Stimulated activated CD4-positive, alpha-beta T cell treated with anti-CD3 and anti-CD28 coated beads, Interleukin-1b, Interleukin-23, amount 100 ng/mL, for 4 hours (primary cell): ENCODE results near the gene ZFHX3.
A peak's percentile ranks its signal among the peaks of the same experiment; 100 is the strongest.

Experiments
- DNase-seq, 2 donors: peaks; one replicate each; pipeline ENCODE4 v3.0.0-alpha.2; 2020; ENCODE audit warnings: low read depth in 2 of 2

Gene ZFHX3

GRCh38 chr16:72800524-72801161 is 247.3 kb downstream of the ZFHX3 start:
- no peak for DNase-seq

GRCh38 chr16:72798264-72798663 is 249.7 kb downstream of the ZFHX3 start:
- DNase-seq = no peak

DNA sequence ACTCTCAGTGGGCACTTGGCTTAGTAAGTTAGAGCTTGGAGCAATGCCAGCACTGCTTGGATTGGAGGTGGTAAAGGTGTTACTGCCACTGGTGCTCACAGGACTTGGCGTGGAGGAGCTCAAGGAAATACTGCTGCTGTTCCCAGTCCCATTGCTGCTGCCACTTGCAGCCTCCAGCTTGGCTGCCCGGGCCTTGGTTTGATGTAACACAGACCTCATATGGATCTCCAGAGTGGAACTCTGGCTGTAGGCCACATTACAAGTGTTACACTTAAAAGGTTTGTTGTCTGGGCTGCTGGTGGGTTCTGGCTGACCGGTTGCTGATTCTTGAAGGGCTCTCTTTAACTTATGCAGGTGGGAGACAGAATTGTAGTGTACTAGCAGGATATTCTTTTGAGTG is 250.3 kb downstream of the ZFHX3 start:
- DNase-seq = no peak

- no peak for DNase-seq
Measured at GRCh38 chr16:72796222-72796621, 251.7 kb downstream of the ZFHX3 start.

- no peak for DNase-seq
Measured at GRCh38 chr16:72794986-72795385, 252.9 kb downstream of the ZFHX3 start.

DNA sequence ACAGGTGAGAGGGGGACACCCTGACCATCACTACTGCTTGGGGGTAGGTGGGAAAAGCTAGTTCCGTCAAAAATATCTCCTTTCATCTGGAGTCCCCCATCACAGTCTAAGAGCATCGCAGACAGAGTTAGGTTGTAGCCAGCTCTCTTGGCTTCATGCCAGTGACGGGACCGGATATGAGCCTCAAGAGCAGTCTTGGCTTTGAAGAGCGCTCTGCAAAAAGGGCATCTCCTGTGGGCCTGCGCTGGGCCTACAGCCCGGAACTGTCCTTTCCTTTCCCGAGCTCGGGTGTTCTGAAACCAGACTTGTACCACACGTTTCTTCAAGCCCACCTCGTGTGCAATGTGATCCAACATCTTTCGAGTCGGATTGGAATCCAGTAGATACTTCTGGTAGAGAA is 253.6 kb downstream of the ZFHX3 start:
- no peak for DNase-seq

GRCh38 chr16:72793716-72794115 is 254.2 kb downstream of the ZFHX3 start:
- DNase-seq = no peak

GRCh38 chr16:72793017-72793416 is 254.9 kb downstream of the ZFHX3 start:
- DNase-seq = no peak

DNA sequence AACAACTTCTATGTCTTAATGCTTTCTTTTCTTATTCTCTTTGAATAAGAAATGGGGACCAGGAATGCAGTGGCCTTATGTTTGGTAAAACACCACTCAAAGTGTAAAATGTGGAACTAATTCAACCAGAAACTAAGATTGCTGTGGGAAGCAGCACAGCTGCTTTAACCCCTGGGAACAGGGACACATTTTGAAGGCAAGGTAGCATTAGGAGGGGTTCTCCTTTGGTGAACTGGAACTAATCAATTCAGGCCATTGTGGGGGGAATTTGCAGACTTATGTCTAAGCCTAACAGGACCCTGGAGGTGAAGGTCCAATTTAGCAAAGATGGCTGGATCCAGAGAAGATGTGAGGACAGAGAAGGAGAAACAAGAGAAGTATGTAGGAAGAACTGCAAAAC is 256.1 kb downstream of the ZFHX3 start:
- DNase-seq = no peak

- DNase-seq = no peak
Measured at GRCh38 chr16:72789921-72790320, 258.0 kb downstream of the ZFHX3 start.

- no peak for DNase-seq
Measured at GRCh38 chr16:72789465-72789864, 258.5 kb downstream of the ZFHX3 start.

DNA sequence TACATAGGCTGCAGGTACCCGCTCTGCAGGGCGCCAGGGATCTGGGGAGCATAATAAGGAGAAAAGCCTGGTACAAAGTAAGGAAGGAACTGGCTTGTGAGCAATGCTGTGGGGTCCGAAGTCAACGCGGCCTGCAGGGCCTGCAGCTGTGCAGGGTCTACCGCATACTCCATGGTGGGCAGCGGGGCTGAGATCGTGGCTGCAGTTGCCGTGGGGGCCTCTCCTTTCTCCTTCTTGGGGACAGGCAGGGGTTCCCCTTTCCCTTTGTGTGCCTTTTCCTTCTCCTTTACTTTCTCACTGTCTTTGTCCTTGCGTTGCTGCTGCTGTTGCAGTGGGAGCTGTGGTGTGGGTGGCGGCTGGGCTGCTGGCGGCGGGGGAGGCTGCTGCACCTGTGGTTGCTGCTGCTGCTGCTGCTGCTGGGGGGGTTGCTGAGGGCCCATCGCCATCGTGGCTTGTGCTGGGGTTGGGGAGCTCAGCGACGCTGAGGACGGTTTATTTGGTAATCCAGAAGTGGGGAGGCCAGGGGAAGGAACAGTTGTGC is 259.6 kb downstream of the ZFHX3 start:
- no peak for DNase-seq

DNA sequence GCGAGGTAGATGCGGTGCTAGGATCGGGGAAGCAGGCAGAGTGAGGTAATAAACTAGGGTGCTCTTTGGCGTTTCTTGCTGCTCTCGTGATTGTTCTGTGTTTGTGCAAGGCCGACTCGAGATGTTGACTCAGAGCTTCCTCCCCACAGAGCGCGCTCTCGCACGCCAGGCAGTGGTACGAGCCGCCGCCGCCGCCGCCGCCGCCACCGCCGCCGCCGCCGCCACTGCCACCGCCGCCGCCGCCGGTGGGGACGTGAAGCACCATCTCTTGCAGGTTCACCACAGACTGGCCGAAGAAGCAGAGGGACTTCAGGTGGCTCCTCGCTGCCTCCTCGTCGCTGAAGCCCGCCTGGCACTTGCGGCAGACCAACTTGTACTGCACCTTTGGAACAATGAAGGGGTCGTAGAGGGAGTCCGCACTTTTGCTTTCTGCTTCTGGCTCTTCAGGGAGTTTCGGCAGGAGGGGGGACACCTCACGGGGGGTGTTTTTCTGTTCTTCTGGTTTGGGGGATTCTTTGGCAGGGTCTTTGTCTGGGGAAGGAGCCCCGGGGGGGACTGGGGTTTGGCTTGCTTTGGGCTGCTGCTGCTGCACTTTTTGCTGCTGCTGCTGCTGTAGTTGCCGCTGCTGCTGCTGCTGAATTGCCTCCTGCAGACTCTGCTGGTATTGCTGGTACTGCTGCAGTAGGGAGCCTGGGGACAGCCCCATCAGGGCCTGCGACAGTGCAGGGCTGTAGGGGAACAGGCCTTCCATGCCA is 260.2 kb downstream of the ZFHX3 start:
- DNase-seq = peak; percentile 42 to 51

DNA sequence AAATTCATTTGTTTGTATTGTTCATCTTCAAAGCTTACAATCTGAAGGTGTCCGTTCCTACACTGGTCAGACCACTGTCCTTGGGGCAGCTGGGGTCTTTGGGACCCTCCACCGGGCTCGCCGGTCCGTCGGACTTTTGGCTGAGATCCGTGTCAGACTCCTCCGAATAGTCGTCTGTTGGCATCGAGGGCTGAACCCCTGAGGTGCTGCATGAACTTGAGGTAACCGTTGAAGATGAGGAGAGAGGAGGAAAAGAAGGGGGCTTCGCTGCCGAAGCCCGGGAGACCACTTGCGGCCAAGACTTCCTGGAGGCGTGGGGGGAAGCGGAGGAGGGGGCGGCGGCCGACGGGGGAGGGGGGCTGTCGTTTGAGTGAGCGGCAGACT is 260.8 kb downstream of the ZFHX3 start:
- no peak for DNase-seq

DNA sequence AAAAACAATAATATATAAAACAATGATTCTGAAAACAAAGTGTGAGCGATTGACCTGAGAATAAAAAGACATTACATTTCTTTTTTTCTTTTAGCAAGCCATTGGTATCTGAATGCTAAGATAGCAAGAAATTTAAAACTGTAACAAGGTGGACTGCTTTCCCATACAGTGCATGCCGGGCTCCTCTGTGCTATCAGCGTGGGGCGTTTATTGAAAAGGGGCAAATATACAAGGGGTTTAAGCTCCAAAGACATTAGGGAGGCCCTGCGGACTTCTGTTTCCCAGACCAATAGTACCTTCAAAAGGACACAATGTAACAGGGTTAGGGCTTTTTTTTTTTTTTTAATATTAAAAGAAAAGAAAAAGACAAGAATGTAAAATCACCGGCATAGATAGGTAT is 261.3 kb downstream of the ZFHX3 start:
- DNase-seq = no peak

- no peak for DNase-seq
Measured at GRCh38 chr16:72785886-72786285, 262.0 kb downstream of the ZFHX3 start.

DNA sequence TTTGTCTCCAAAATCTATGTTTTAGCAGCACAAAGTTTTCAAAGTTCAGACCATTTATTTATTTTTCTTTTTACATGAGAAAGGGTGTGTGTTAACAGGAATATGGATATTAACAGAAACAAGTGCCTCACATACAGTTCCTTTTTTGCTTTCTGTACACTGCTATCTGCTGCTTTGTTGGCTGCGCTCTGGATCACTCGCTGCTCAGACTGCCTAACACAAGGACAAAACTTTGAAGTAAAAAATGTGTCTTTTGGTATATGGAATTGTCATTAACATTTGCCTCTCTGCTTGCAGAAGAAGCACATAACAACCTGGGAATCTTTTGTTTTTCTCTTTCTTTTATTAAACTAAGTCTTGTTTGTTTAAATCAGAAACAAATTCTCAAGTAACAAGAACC is 262.8 kb downstream of the ZFHX3 start:
- DNase-seq = no peak

DNA sequence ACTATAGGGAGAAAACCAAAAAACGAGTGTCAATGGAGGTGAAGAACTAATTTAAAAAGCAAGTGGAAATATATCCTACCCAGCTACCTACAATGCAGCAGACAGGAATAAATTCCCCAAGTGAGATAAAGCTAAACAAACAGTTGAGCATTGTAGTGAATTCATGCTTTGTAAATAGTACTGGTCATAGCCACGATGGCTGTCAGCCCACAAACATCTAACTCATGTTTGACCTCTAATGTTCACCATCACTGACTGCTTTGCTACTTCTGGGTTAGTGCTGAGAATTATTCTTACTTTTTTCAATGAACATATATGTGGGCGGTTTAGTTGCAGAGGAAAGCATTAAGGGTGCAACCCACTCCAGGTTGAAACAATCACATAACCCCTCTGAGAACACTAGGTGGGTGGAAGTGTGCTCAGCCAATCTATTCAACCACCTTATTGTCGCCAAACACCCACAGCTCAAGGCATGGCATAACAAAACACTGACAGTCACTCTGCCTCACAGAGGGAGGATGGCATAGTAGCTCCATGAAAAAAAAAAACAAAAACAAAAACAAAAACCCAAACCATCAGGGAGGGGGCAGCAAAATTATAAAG is 264.1 kb downstream of the ZFHX3 start:
- no peak for DNase-seq

GRCh38 chr16:72769876-72770275 is 278.1 kb downstream of the ZFHX3 start:
- DNase-seq = no peak

DNA sequence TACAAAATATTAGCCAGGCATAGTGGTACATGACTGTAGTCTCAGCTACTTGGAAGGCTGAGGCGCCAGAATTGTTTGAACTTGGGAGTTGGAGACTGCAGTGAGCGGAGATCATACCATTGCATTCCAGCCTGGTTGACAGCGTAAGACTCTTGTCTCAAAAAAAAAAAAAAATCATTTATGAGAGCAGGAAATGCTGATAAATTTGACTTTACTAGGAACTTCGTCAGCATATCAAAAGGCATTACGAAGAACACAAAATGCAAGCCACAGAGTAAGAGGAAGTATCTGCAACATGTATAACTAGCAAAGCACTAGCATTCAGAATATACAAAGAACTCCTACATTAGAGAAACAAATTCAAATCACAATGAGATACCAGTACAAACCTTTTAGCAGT is 279.3 kb downstream of the ZFHX3 start:
- no peak for DNase-seq

DNA sequence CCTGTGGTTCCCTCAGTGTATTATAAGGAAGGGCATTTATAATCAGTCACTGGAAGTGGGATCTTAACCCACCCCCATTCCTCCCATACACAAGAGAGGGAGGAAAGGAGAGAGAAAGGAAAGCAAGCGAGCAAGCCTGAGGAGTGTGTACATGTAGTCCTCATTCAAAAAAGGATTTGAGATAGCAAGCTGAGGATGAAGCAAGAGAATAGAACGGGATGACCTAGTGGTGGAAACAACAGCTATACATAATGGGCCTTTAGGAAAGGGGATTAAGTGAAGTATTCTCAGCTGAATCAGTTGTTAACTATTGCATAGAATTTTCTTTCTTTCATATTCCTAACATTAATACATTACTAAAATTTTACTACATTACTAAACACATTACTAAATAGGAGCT is 281.4 kb downstream of the ZFHX3 start:
- no peak for DNase-seq

GRCh38 chr16:72764015-72764654 is 283.8 kb downstream of the ZFHX3 start:
- DNase-seq = no peak

DNA sequence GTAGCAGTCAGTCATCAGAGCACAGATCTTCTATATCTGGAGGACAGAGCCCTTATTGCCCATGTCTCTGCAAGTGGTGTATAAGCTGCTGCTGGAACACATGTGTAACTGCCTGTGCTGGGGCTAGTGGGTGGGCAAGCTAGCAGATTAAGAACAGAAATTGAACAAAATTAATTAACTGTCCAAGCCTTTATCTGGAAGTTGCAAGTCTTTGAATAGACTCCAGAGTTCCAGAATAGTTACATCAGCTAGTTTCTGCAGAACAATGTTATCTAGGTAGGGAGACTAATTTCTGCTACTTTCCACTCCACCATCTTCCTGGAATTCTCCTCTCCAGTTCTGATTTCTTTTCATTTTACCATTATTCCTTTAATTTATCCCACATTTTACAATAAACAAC is 287.3 kb downstream of the ZFHX3 start:
- no peak for DNase-seq
